Right kidney (tissue), 1 donor: ENCODE measurements around the gene CROCC.
"Not testable (repeated sequence)": the region's sequence is repeated elsewhere in the genome, so short reads cannot be mapped to it uniquely, and the experiment has no call there.

Experiments
- DNase-seq: peaks from one replicate; pipeline ENCODE4 v3.0.0-alpha.2; 2016

CROCC gene

GRCh38 chr1:16915627-16915973 is 6.1 kb upstream of the CROCC start:
- no peak for DNase-seq

GRCh38 chr1:16916036-16916880 is 5.5 kb upstream of the CROCC start:
- DNase-seq: not testable (repeated sequence)

DNA sequence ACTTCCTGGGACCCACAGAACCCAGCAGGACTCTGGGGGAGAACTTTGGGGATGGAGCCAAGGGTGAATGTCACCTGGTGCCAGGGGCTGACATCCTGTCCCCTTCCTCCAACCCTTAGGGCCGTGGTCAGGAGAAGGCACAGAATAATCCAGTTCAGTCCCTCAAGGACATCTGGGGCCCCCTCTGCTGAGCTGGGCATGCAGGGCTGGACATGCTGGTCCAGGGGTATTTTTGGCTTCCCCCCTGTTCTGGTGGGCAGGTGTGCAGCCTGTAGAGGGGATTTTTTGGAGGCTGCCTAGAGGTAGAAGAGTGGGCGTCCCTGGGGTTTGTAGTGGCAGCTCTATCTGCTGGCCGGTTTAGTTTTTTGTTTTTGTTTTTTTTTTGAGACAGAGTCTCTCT is 3.4 kb upstream of the CROCC start:
- DNase-seq: no peak

- not testable (repeated sequence) for DNase-seq
Observed at GRCh38 chr1:16918936-16919665, 2.6 kb upstream of the CROCC start.

DNA sequence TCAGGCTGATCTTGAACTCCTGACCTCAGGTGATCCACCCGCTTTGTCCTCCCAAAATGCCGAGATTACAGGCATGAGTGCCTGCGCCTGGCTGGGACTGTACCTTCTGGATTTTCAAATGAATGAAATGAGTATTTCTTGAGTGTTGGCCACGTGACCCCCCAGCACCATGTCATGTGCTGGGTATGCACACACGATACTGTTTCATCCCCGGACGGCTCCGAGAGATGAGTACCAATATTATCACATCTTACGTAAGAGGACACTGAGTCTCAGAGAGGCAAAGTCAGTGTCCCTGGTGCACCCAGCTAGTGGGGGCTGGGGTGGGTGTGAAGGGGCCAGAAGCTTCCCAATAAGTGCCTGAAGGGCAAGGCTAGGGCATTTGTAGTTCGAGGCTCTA is 780 bp upstream of the CROCC start:
- DNase-seq: no peak

DNA sequence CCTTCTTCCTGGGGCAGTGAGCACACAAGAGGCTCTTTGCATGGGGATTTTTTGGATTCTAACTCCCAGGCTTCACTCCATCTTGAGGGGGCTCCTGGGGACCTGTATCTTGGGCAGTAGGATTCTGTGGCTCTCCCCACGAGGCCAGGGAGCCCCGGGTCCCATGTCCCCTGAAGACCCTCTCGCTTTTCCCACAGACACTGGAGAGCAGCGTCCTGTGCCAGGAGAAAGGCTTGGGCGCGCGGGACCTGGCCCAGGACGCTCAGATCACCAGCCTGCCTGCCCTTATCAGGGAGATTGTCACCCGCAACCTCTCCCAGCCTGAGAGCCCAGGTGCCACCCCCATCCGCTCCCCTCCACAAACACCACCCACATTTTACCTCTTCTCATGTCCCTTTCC is 735 bp downstream of the CROCC start:
- no peak for DNase-seq

DNA sequence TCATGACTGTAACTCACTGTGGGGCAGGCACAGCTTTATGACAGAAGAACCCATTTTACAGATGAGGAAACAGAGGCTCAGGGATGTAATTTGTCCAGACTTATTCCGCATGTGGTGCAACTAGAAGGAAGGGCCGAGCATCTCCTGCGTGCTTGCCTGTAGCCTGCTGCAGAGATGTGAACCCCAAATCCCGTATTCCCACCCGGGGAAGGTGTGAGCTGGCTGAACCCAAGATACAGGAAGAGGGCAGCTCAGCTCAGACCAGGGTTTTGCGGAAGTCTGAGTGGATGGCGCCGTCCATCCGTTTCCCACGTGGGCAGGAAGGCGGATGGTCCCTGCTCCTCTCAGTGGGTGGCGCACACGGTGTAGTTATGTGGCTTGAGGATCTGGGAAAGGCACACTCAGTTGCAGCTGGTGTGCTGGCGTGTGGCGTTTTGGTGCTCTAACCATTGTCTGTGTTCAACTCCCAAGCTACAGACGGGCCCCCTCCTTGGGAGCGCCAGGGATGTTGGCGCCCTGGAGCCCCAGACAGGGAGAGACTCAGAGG is 1.2 kb downstream of the CROCC start:
- DNase-seq: no peak

DNA sequence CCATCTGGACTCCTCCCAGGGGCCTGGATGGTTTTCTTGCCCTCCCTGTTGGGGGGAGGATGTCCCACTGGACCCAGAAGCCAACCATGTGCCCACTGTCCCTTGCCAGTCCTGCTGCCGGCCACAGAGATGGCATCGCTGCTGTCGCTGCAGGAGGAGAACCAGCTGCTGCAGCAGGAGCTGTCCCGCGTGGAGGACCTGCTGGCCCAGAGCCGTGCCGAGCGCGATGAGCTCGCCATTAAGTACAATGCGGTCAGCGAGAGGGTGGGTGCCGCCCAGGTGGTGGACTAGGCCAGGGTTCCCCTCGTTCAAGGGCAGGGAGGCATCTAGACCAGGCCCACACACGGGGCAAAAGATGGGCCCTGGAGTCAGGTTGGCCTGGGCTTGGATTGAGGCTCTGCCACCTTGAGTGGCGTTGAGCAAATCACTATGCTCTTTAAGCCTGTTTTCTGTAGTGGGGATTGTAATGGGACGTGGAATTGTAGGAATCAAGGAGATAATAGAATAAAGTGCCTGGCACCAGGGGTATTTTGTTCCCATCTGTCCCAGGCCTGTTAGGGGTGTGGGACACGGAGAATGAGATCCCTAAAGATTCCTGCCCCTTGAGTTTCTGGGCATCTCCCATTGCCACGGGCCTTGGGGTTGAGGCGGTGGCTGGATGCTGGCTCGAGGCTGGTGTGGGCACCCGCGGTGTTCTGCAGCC is 2.6 kb downstream of the CROCC start:
- DNase-seq: no peak

GRCh38 chr1:16924919-16925477 is 3.3 kb downstream of the CROCC start:
- DNase-seq: no peak

DNA sequence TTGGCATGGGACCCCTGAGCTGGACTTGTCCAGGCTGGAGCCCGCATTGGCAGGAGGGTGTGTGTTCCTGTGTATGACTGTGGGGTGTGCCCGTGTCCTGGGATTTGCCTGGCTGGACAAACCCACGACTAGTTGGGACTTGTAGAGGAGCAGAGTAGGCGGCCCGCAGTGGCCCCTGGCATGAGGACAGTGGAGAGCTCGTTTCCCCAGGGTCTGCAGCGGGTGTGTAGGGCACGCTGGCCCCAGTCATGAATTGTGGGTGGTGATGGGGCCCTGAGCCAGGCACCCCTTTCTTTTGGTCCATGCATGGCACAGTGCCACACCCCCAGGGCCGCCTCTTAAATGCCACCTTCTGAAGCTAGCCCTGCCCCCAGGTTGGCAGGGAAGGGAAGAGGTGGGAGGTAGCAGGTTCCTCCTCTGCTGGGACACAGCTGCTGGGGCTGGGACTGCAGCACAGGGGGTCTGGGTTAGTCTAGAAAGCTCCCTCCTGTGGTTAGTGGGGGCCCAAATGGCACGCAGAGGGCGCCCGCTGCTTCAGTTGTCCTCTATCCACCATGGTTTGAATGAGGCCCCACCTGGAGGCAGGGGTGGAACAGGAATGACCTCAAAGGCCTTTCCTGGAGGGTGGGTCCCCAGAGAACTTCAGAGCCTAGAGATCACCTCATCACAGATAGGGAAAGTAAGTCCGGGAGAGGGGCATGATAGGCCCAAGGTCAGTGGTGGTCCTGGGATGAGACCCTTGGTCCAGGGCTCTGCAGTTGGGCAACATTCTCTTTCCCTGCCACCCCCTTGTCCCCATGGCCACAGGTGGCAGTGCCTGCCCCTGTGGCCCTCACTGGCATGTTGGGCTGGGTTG is 4.1 kb downstream of the CROCC start:
- DNase-seq: no peak

DNA sequence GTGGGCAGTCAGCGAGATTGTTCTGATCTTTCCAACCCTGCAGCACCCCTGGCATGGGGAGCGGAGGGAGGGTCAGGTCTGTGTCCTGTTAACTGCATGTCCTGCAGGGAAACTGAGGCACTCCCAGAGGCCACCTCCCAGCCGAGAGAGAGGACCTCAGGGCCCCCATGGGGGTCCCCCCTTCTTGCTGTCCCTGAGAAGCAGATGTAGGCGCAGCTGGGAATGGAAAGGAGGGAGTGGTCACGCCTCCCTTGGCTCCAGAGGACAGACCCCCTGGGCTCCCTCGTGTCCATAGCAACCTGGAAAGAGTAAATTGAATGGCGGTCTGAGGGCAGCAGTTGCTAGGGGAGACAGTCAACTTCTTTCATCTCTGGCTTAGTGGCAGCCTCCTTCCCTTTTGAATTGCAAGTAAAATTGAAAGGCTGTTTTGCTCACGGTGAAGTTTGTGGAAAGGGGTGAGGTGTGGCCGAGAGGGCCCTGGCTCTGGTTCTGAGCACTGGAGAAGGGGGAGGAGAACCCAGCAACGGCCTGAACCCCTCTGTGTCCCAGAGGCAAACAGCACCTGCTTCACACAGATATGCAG is 4.9 kb downstream of the CROCC start:
- no peak for DNase-seq

GRCh38 chr1:16927256-16927655 is 5.5 kb downstream of the CROCC start:
- no peak for DNase-seq

- no peak for DNase-seq
Observed at GRCh38 chr1:16927711-16928485, 6.2 kb downstream of the CROCC start.

- not testable (repeated sequence) for DNase-seq
Observed at GRCh38 chr1:16929146-16930041, 7.7 kb downstream of the CROCC start.

GRCh38 chr1:16931206-16931934 is 9.6 kb downstream of the CROCC start:
- not testable (repeated sequence) for DNase-seq

GRCh38 chr1:16933945-16934344 is 12.2 kb downstream of the CROCC start:
- DNase-seq: not testable (repeated sequence)

- not testable (repeated sequence) for DNase-seq
Observed at GRCh38 chr1:16936580-16936979, 14.8 kb downstream of the CROCC start.
